Loucy (cell line): ENCODE data around the gene QRFP.

Source experiments
- H2AFZ ChIP-seq: fragments of 200-600 bp; sonication (generic); 2 replicates; pipeline ENCODE4 v1.6.0; 2016; ENCODE audit warnings: antibody characterized with exemption, mild to moderate bottlenecking, low read length, moderate library complexity
- H3F3A ChIP-seq: fragments of 200-600 bp; 2 replicates; pipeline ENCODE4 v1.6.0; 2016; ENCODE audit warnings: antibody characterized with exemption, low read depth, mild to moderate bottlenecking
- H3K27me3 ChIP-seq: fragments of 200-600 bp; sonication (generic); 2 replicates; pipeline ENCODE4 v1.6.1; 2014; ENCODE audit warnings: low read length, mild to moderate bottlenecking; ENCODE audit not compliant: insufficient read depth, poor library complexity, severe bottlenecking
- H3K36me3 ChIP-seq: fragments of 200-600 bp; sonication (generic); 2 replicates; pipeline ENCODE4 v1.6.1; 2016; ENCODE audit warnings: low read length; ENCODE audit not compliant: insufficient read depth
- H3K4me1 ChIP-seq: fragments of 200-600 bp; sonication (generic); 2 replicates; pipeline ENCODE4 v1.5.1; 2014; ENCODE audit warnings: low read length, mild to moderate bottlenecking; ENCODE audit not compliant: insufficient read depth, poor library complexity, severe bottlenecking
- H3K4me2 ChIP-seq: fragments of 200-600 bp; sonication (generic); 2 replicates; pipeline ENCODE4 v1.6.0; 2014; ENCODE audit warnings: antibody characterized with exemption, low read length, low read depth, mild to moderate bottlenecking; ENCODE audit not compliant: poor library complexity, severe bottlenecking
- H3K4me3 ChIP-seq: fragments of 200-600 bp; sonication (generic); 2 replicates; pipeline ENCODE4 v1.5.1; 2014; ENCODE audit warnings: low read length, mild to moderate bottlenecking, mixed read lengths; ENCODE audit not compliant: poor library complexity, severe bottlenecking
- H3K79me2 ChIP-seq: fragments of 200-600 bp; sonication (generic); 2 replicates; pipeline ENCODE4 v1.6.1; 2014; ENCODE audit warnings: low read length; ENCODE audit not compliant: insufficient read depth
- H3K9ac ChIP-seq: fragments of 200-600 bp; sonication (generic); 2 replicates; pipeline ENCODE4 v1.6.0; 2014; ENCODE audit warnings: mild to moderate bottlenecking, low read depth, low read length, moderate library complexity; ENCODE audit not compliant: poor library complexity, severe bottlenecking
- H3K9me2 ChIP-seq: fragments of 200-600 bp; sonication (generic); replicated peaks from 2 replicates; pipeline ENCODE4 v1.6.1; 2016; ENCODE audit warnings: low read depth, low read length, mixed read lengths
- H3K9me3 ChIP-seq: fragments of 200-600 bp; sonication (generic); 2 replicates; pipeline ENCODE4 v1.6.1; 2014; ENCODE audit warnings: mild to moderate bottlenecking, antibody characterized with exemption, low read length, low read depth; ENCODE audit not compliant: insufficient read depth
- H4K20me1 ChIP-seq: fragments of 200-600 bp; sonication (generic); 2 replicates; pipeline ENCODE4 v1.6.0; 2014; ENCODE audit warnings: antibody characterized with exemption, low read length, mild to moderate bottlenecking; ENCODE audit not compliant: insufficient read depth, poor library complexity, severe bottlenecking
- EZH2phosphoT487 ChIP-seq: fragments of 200-600 bp; IDR thresholded peaks from 2 replicates; pipeline ENCODE4 v1.6.1; 2018; ENCODE audit warnings: antibody characterized with exemption, mild to moderate bottlenecking, moderate library complexity, borderline replicate concordance
- TF ChIP-seq, protein P1 (sequence below): fragments of 200-600 bp; sonication (generic); conservative IDR thresholded peaks from 2 replicates; pipeline ENCODE4 v1.5.1; 2014; ENCODE audit warnings: mild to moderate bottlenecking, antibody characterized with exemption, low read length

QRFP gene

DNA sequence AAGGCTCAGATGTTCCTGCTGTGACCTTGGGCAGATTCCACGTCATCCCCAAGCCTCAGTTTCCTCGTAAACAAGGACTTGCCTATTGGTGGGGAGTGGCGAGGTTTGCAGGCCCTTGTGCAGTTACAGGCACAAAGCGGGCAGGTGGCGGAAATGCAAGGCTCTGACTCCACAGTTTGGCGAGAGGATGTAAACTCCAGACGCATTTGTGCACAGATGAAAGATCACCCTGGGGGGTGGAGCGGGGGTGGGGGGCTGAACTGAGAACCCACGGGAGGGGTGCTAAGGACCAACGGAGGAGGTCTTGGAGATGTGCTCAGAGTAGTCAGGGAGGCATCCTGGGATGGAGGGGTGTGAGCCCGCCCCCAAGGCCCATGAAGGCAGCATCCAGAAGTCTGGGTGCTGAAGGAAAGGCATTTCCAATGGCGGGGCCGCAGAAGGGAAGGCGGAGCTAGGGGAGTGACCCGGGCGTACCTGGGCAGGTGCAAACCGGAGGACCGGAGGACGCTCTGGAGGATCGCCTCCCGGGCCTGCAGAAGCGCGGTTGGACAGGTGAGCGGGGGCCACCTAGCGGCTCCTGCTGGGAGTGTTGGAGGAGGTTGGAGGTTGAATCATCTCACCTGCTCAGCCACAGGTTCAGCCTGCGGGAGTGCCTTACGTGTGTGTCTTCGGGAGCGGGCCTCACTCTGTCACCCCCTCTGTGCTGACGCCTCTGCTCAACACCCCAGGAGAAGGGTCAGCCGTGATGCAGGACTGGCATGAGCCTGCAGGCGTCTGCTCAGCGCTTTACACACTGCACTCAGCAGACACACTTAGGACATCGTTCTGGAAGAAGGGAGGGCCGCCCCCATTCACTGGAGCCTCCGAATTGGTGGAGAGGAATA is 44.3 kb upstream of the QRFP start:
- Histone ChIP-seq H3K9me3 (no peaks in the 10 kb centered on the region), H4K20me1 (no peaks in the 10 kb centered on the region), H3K9me2 (no peaks in the 10 kb centered on the region), H3K79me2 (no peaks in the 10 kb centered on the region), H3K4me3 (no peak overlapping the region), H2AFZ (no peak overlapping the region), H3F3A (no peaks in the 10 kb centered on the region), H3K4me1 (no peaks in the 10 kb centered on the region), H3K9ac (no peak overlapping the region), H3K36me3 (no peaks in the 10 kb centered on the region), H3K4me2 (no peak overlapping the region), H3K27me3 (no peaks in the 10 kb centered on the region)
- no peak for TF ChIP-seq EZH2phosphoT487
- TF ChIP-seq, protein P1, sequence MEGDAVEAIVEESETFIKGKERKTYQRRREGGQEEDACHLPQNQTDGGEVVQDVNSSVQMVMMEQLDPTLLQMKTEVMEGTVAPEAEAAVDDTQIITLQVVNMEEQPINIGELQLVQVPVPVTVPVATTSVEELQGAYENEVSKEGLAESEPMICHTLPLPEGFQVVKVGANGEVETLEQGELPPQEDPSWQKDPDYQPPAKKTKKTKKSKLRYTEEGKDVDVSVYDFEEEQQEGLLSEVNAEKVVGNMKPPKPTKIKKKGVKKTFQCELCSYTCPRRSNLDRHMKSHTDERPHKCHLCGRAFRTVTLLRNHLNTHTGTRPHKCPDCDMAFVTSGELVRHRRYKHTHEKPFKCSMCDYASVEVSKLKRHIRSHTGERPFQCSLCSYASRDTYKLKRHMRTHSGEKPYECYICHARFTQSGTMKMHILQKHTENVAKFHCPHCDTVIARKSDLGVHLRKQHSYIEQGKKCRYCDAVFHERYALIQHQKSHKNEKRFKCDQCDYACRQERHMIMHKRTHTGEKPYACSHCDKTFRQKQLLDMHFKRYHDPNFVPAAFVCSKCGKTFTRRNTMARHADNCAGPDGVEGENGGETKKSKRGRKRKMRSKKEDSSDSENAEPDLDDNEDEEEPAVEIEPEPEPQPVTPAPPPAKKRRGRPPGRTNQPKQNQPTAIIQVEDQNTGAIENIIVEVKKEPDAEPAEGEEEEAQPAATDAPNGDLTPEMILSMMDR, result peak; percentile 62

DNA sequence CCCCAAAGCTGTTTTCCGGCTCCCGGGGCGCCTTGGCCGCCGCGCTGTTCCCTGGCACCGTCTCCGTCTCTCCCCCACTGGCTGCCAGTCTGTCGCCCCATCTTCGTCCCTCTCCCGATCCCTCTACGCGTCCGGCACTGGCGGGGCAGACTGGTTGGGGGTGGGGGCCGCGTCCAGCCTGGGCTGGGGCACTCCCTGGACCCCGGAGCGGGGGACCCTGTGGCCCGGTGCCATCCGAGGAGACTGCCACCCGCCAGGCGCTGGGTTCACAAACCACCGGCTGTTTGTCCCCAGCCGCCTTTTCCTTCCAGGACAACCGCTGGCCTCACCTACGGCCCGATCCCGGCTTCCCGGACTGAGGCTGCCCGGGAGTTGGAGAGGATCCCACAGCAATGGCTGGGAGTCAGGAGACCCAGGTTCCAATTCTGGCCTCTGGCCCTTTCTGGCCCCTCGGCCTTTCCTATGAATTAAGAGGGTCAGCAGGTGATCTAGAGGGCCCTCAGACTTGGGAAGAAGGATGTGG is 43.5 kb upstream of the QRFP start:
- H4K20me1 ChIP-seq, result no peaks in the 10 kb centered on the region
- TF ChIP-seq, protein P1, result no peak
- no peak for TF ChIP-seq EZH2phosphoT487
- H3K4me2 ChIP-seq, result no peak overlapping the region
- no peak overlapping the region for H3K4me3 ChIP-seq
- H3K79me2 ChIP-seq, result no peaks in the 10 kb centered on the region
- no peaks in the 10 kb centered on the region for H3K9me3 ChIP-seq
- H2AFZ ChIP-seq, result no peak overlapping the region
- no peaks in the 10 kb centered on the region for H3F3A ChIP-seq
- no peaks in the 10 kb centered on the region for H3K36me3 ChIP-seq
- H3K9me2 ChIP-seq, result no peaks in the 10 kb centered on the region
- H3K4me1 ChIP-seq, result no peaks in the 10 kb centered on the region
- H3K9ac ChIP-seq, result no peak overlapping the region
- no peaks in the 10 kb centered on the region for H3K27me3 ChIP-seq

DNA sequence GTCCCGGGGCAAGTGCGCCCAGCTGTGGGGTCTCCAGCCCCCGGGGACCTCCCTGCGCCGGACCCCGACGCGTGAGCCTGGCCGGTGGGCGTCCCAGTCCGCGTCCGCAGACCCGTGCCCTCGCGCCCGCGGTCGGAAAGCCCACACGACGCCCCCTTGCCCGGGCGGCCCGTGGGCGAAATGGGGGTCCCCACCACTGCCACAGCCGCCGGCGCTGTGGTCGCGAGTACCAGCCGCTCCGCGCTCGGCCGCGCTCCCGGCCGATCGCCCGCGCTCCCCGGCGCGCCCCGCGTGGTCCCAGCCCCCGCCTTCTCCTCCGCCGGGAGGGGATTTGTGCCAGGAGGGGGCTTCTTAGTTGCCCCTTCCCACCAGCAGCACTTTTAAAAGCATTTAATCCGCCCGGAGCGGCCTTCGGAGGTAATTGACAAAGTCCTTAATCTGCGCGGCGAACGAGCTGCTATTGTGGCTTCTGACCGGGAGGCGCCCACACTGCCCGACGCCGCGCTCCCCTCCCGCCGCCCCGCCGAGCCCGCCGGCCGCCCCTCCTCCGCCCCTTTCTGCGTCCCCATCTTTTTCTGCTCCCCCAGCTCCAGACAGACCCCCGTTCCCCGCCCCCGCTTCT is 42.9 kb upstream of the QRFP start:
- Histone ChIP-seq H3K4me3 (no peak overlapping the region), H3K79me2 (no peaks in the 10 kb centered on the region), H3K36me3 (no peaks in the 10 kb centered on the region), H4K20me1 (no peaks in the 10 kb centered on the region), H3K4me1 (no peaks in the 10 kb centered on the region), H3K9ac (no peak overlapping the region), H2AFZ (no peak overlapping the region), H3K27me3 (no peaks in the 10 kb centered on the region), H3K9me3 (no peaks in the 10 kb centered on the region), H3K9me2 (no peaks in the 10 kb centered on the region), H3F3A (no peaks in the 10 kb centered on the region), H3K4me2 (no peak overlapping the region)
- TF ChIP-seq, protein P1, result no peak
- TF ChIP-seq EZH2phosphoT487, result no peak
